Sigmoid colon (tissue), 7 donors: ENCODE results near the gene BRD8. TPM values are rescaled to one million over a fixed set of nuclear protein-coding genes. Genes with fewer than 3 reads are reported as not detected.

Experiments
- DNase-seq: peaks from one replicate; pipeline ENCODE4 v3.0.0-alpha.2; 2019
- H3K27ac ChIP-seq, 4 donors: fragments of 200-600 bp; sonication (generic); one replicate each; pipeline ENCODE4 v1.5.1; 2016 to 2019; ENCODE audit warnings: mild to moderate bottlenecking in 1 of 4
- H3K27me3 ChIP-seq, 3 donors: fragments of 200-600 bp; sonication (generic); one replicate each; pipeline ENCODE4 v1.5.1; 2019; ENCODE audit warnings: mild to moderate bottlenecking in 1 of 3
- H3K36me3 ChIP-seq, 4 donors: fragments of 200-600 bp; sonication (generic); one replicate each; pipeline ENCODE4 v1.5.1; 2016 to 2019
- H3K4me1 ChIP-seq, 4 donors: fragments of 200-600 bp; sonication (generic); one replicate each; pipeline ENCODE4 v1.5.1; 2017 to 2019
- H3K4me3 ChIP-seq, 4 donors: fragments of 200-600 bp; sonication (generic); one replicate each; pipeline ENCODE4 v1.5.1; 2017 to 2019; ENCODE audit warnings: mild to moderate bottlenecking in 2 of 4, moderate library complexity in 1 of 4
- H3K9me3 ChIP-seq, 4 donors: fragments of 200-600 bp in 3 of 4; sonication (generic) in 3 of 4; one replicate each; pipeline versions ENCODE4 v1.5.1 to v1.6.1; 2013 to 2019
- CTCF ChIP-seq, 4 experiments: fragments of 450-650 bp in 3 of 4; fragments of 200-600 bp in 1 of 4; IDR thresholded peaks; one replicate each; pipeline ENCODE4 v1.5.1; 2016 to 2019; ENCODE audit warnings: antibody characterized with exemption in 4 of 4, mild to moderate bottlenecking in 3 of 4, moderate library complexity in 2 of 4
- EP300 ChIP-seq, 4 donors: sonication (generic); formaldehyde crosslinking; IDR thresholded peaks; one replicate each; pipeline ENCODE4 v1.6.1; 2017; ENCODE audit warnings: antibody characterized with exemption in 4 of 4
- POLR2A ChIP-seq, 2 donors: fragments of 450-650 bp; IDR thresholded peaks; one replicate each; pipeline ENCODE4 v1.6.1; 2016; ENCODE audit warnings: antibody characterized with exemption in 2 of 2, mild to moderate bottlenecking in 2 of 2, moderate library complexity in 2 of 2
- POLR2AphosphoS5 ChIP-seq, 4 donors: sonication (generic); formaldehyde crosslinking; IDR thresholded peaks; one replicate each; pipeline ENCODE4 v1.6.1; 2017; ENCODE audit warnings: antibody characterized with exemption in 4 of 4
- WGBS, 2 donors: extraction: QIAGEN DNeasy Blood & Tissue Kit; methylation state at CpG; one replicate each; pipeline ENCODE4 v1.1.7; 2013; 5-methylcytosine and 5-hydroxymethylcytosine counted together
- intact Hi-C: fragments of 100-400 bp; cut with DNase I; formaldehyde crosslinking; loops from one replicate; pipeline ENCODE4 v1.15.1; 2023
- polyA plus RNA-seq, 3 donors: library from polyadenylated mRNA; stranded (reverse); fragments of 200-250 nt; gene quantifications; one replicate each; pipeline ENCODE4 v1.2.3, GENCODE V29; 2013
- total RNA-seq, 4 donors: library from RNA; depleted of rRNA; stranded (reverse); fragments of >200 nt; gene quantifications; one replicate each; pipeline ENCODE4 v1.1.0, GENCODE V29; 2016
- donor health status: healthy with polysubstance abuse.
- donor health status: Bipolar disorder and iron deficiency.
- donor health status: healthy.

BRD8 gene
- total and polyA plus RNA-seq, 7 donors, result 13.4 to 52.3 (median 48.5) TPM

- Histone ChIP-seq H3K4me3 (no peak overlapping the region), H3K4me1 (peaks cover 0 to 13% (median 6%) of the 10 kb centered on the region in 4 donors), H3K9me3 (no peaks in the 10 kb centered on the region), H3K27me3 (no peaks in the 10 kb centered on the region), H3K27ac (no peak overlapping the region), H3K36me3 (no peaks in the 10 kb centered on the region)
- no peak for DNase-seq
- intact Hi-C loops, result no loop called here
- WGBS, 2 donors, result 62 to 69% methylated on average over 1 of the region's 1 CpG
- TF ChIP-seq CTCF (IDR thresholded peaks at IDR 0.05) (no peak), POLR2A (IDR thresholded peaks at IDR 0.05) (no peak)
Observed at GRCh38 chr5:138141734-138142133, 36.7 kb downstream of the BRD8 start.

GRCh38 chr5:138140268-138140667, 38.2 kb downstream of the BRD8 start:
- Histone ChIP-seq H3K4me3 (no peak overlapping the region), H3K27ac (no peak overlapping the region), H3K36me3 (no peaks in the 10 kb centered on the region), H3K4me1 (peaks cover 0 to 13% (median 6%) of the 10 kb centered on the region in 4 donors), H3K27me3 (no peaks in the 10 kb centered on the region), H3K9me3 (no peaks in the 10 kb centered on the region)
- DNase-seq, result no peak
- intact Hi-C loops, result no loop called here
- WGBS, 2 donors, result 67 to 79% methylated on average over 4 of the region's 4 CpGs
- TF ChIP-seq POLR2A (IDR thresholded peaks at IDR 0.05) (no peak), EP300 (IDR thresholded peaks at IDR 0.05) (no peak), CTCF (IDR thresholded peaks at IDR 0.05) (no peak), POLR2AphosphoS5 (IDR thresholded peaks at IDR 0.05) (no peak)

- Histone ChIP-seq H3K36me3 (no peaks in the 10 kb centered on the region), H3K4me3 (peak overlapping the region in 3 of 4 donors; percentile 59 to 70 (median 66)), H3K4me1 (peaks cover 0 to 13% (median 6%) of the 10 kb centered on the region in 4 donors), H3K27ac (no peak overlapping the region), H3K27me3 (no peaks in the 10 kb centered on the region), H3K9me3 (no peaks in the 10 kb centered on the region)
- WGBS, 2 donors, result 49 to 53% methylated on average over 3 of the region's 3 CpGs
- DNase-seq, result no peak
- TF ChIP-seq POLR2AphosphoS5 (IDR thresholded peaks at IDR 0.05), result no peak
- TF ChIP-seq EP300 (IDR thresholded peaks at IDR 0.05), result no peak
- no peak for TF ChIP-seq CTCF (IDR thresholded peaks at IDR 0.05)
- TF ChIP-seq POLR2A (IDR thresholded peaks at IDR 0.05), result no peak
- intact Hi-C loops, result loop anchor here (10.0 kb wide), 1 partner anchor 385 kb away; the partner anchor contains the start of gene HNRNPA0
Observed at GRCh38 chr5:138139781-138140090, 38.7 kb downstream of the BRD8 start.

GRCh38 chr5:138138949-138139780, 39.3 kb downstream of the BRD8 start, which contains the start of gene NME5:
Gene NME5, minus strand, starts transcription at chr5:138139428. Its CDS starts 648 bp downstream, at chr5:138138780.
- Histone ChIP-seq H3K4me3 (peak within 1 kb of the TSS; percentile 42 to 70 (median 62)), H3K36me3 (no peaks in the 10 kb centered on the region), H3K27me3 (no peaks in the 10 kb centered on the region), H3K27ac (peak within 1 kb of the TSS in 2 of 4 donors; percentile 34 to 43), H3K4me1 (peaks cover 0 to 13% (median 6%) of the 10 kb centered on the region in 4 donors), H3K9me3 (no peaks in the 10 kb centered on the region)
- peak; percentile 72 for DNase-seq
- intact Hi-C loops, result loop anchor here (10.0 kb wide), 1 partner anchor 384 kb away; the partner anchor contains the start of gene HNRNPA0
- TF ChIP-seq POLR2AphosphoS5 (IDR thresholded peaks at IDR 0.05), result peak in 1 of 4 donors; percentile 11
- TF ChIP-seq POLR2A (IDR thresholded peaks at IDR 0.05), result no peak
- WGBS, 2 donors, result 5 to 11% methylated on average over 31 of the region's 31 CpGs

- H3K27me3 ChIP-seq, result no peaks in the 10 kb centered on the region
- WGBS, 2 donors, result 85 to 89% methylated on average over 7 of the region's 7 CpGs
- DNase-seq, result no peak
- H3K9me3 ChIP-seq, result no peaks in the 10 kb centered on the region
- TF ChIP-seq CTCF (IDR thresholded peaks at IDR 0.05), result no peak
- no peak for TF ChIP-seq POLR2AphosphoS5 (IDR thresholded peaks at IDR 0.05)
- TF ChIP-seq POLR2A (IDR thresholded peaks at IDR 0.05), result no peak
- no peak for TF ChIP-seq EP300 (IDR thresholded peaks at IDR 0.05)
- intact Hi-C loops, result loop anchor here (2.0 to 10.0 kb wide), 2 partner anchors 98 to 378 kb away; partner anchors contain the start of gene HNRNPA0
- H3K36me3 ChIP-seq, result no peaks in the 10 kb centered on the region
- peak overlapping the region in 1 of 4 donors; percentile 44 for H3K4me3 ChIP-seq
- no peak overlapping the region for H3K27ac ChIP-seq
- H3K4me1 ChIP-seq, result no peaks in the 10 kb centered on the region
Observed at GRCh38 chr5:138132543-138132942, 45.9 kb downstream of the BRD8 start.
